ENCODE results near the gene TSPAN18.

- TF ChIP-seq EP300 (IDR thresholded peaks at IDR 0.05; ENCODE audit: low read depth) (no peak), CTCF (IDR thresholded peaks at IDR 0.05) (no peak), POLR2A (IDR thresholded peaks at IDR 0.05) (no peak), POLR2AphosphoS5 (IDR thresholded peaks at IDR 0.05) (no peak)
These were observed 55.7 kb downstream of the TSPAN18 start for GRCh38 chr11:44782478-44782877.

Data from transverse colon (tissue), 4 donors.